ENCODE results near the gene CPSF6. TPM values are rescaled to one million over a fixed set of nuclear protein-coding genes. Genes with fewer than 3 reads are reported as not detected.

CPSF6 gene
- polyA plus RNA-seq, 1 donor (not counting 4 experiments of a cell fraction or from before 2014, with no cell fraction given) = 59.5 TPM

DNA sequence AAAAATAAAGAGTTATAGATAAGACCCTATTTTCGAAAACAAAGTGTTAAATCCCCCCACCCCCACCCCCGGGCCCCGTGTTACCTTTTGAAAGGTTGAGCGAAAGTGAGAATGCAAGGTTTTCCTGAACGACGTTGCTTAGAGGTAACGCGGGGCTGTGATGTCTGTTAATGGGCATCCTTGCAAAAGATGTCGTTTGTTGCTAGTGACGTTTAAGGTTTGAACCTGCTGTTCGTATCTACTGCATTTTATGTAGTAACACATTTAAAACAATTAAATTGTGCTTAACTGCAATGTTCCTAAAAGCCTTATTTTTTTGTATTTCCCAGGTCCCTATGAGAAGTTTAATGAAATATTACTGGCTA, 1.2 kb downstream of the CPSF6 start:
- Histone ChIP-seq H3K4me1 (ENCODE audit: control insufficient read depth, extremely low read depth, insufficient read depth, low read length) (peaks cover 23% of the 10 kb centered on the region), H3K4me2 (ENCODE audit: control insufficient read depth, extremely low read depth, insufficient read depth, low read depth, low read length) (peak overlapping the region; percentile 77), H3K36me3 (ENCODE audit: control insufficient read depth in 2 of 2, extremely low read depth in 1 of 2, insufficient read depth in 2 of 2, low read length in 2 of 2) (peaks cover 0 to 3% of the 10 kb centered on the region in 2 experiments), H3K27ac (ENCODE audit: control insufficient read depth, insufficient read depth, low read length) (peak overlapping the region; percentile 86), H3K9me3 (ENCODE audit: control insufficient read depth, low read depth, low read length) (no peaks in the 10 kb centered on the region), H3K79me2 (ENCODE audit: control insufficient read depth, insufficient read depth, low read length) (peaks cover 61% of the 10 kb centered on the region), H2AFZ (ENCODE audit: control insufficient read depth, low read length) (no peak overlapping the region), H3K9ac (ENCODE audit: control insufficient read depth, extremely low read depth, insufficient read depth, low read length) (peak overlapping the region; percentile 93), H4K20me1 (ENCODE audit: control insufficient read depth, extremely low read depth, insufficient read depth, low read length) (peaks cover 20% of the 10 kb centered on the region), H3K27me3 (ENCODE audit: control insufficient read depth, extremely low read depth, insufficient read depth, low read length) (no peaks in the 10 kb centered on the region), H3K4me3 (ENCODE audit: control insufficient read depth in 2 of 3, extremely low read depth in 1 of 3, insufficient read depth in 2 of 3, low read depth in 1 of 3, low read length in 3 of 3) (peak overlapping the region; percentile 80 to 100 (median 92)), H3K9me1 (ENCODE audit: control insufficient read depth, extremely low read depth, insufficient read depth, low read length) (peaks cover 5% of the 10 kb centered on the region)
- no peak for FAIRE-seq
- TF ChIP-seq, protein P1, sequence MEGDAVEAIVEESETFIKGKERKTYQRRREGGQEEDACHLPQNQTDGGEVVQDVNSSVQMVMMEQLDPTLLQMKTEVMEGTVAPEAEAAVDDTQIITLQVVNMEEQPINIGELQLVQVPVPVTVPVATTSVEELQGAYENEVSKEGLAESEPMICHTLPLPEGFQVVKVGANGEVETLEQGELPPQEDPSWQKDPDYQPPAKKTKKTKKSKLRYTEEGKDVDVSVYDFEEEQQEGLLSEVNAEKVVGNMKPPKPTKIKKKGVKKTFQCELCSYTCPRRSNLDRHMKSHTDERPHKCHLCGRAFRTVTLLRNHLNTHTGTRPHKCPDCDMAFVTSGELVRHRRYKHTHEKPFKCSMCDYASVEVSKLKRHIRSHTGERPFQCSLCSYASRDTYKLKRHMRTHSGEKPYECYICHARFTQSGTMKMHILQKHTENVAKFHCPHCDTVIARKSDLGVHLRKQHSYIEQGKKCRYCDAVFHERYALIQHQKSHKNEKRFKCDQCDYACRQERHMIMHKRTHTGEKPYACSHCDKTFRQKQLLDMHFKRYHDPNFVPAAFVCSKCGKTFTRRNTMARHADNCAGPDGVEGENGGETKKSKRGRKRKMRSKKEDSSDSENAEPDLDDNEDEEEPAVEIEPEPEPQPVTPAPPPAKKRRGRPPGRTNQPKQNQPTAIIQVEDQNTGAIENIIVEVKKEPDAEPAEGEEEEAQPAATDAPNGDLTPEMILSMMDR (optimal IDR thresholded peaks at IDR 0.05 in 1 of 3, IDR thresholded peaks at IDR 0.05 in 1 of 3, conservative IDR thresholded peaks at IDR 0.05 in 1 of 3; ENCODE audit: extremely low read depth in 1 of 3, insufficient read depth in 2 of 3, low read length in 3 of 3) = no peak
- TF ChIP-seq EZH2 (IDR thresholded peaks at IDR 0.05; ENCODE audit: low read length) = no peak
- no peak for DNase-seq (ENCODE audit: low read depth, low spot score)
- dilution Hi-C loops (cut with MboI; ENCODE audit: extremely low pct_ligation_motif_present, low sequenced_read_pairs) = no loop called here

DNA sequence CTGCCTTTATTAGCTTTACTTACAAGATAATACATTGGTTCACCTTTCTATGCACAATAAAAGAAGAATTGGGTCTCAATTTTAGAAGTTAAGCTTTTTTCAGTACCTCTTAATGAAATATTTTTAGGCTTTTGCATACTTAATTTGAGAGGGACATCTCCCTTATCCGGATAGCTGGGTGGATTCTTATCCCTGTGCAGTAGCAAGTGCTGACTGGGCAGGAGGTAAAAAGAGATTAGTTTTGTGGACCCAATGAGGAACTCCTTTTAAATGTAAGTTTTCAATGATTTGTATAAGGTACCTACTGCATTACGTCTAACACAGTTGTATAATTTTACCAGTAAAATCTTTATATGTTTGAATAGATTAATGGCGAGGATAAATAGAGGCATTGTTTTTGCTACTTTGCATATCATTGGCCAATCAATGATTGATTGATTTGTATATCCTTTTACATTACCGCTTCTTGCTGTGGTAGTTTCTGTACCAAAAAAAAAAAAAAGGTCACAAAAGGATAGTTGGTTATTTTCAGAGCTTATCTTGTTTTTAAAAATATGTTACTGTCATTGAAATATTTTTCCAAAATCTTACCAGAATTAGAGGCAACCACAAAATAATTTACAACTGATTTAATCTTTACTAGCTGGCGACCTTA, 2.2 kb downstream of the CPSF6 start:
- Histone ChIP-seq H3K79me2 (ENCODE audit: control insufficient read depth, insufficient read depth, low read length) (peaks cover 71% of the 10 kb centered on the region), H3K27ac (ENCODE audit: control insufficient read depth, insufficient read depth, low read length) (no peak overlapping the region), H3K4me3 (ENCODE audit: control insufficient read depth in 2 of 3, extremely low read depth in 1 of 3, insufficient read depth in 2 of 3, low read depth in 1 of 3, low read length in 3 of 3) (peak overlapping the region; percentile 16 to 100 (median 92)), H3K9ac (ENCODE audit: control insufficient read depth, extremely low read depth, insufficient read depth, low read length) (peak overlapping the region; percentile 93), H3K27me3 (ENCODE audit: control insufficient read depth, extremely low read depth, insufficient read depth, low read length) (no peaks in the 10 kb centered on the region), H2AFZ (ENCODE audit: control insufficient read depth, low read length) (no peak overlapping the region), H3K9me3 (ENCODE audit: control insufficient read depth, low read depth, low read length) (no peaks in the 10 kb centered on the region), H3K36me3 (ENCODE audit: control insufficient read depth in 2 of 2, extremely low read depth in 1 of 2, insufficient read depth in 2 of 2, low read length in 2 of 2) (peaks cover 0 to 3% of the 10 kb centered on the region in 2 experiments), H3K4me1 (ENCODE audit: control insufficient read depth, extremely low read depth, insufficient read depth, low read length) (peaks cover 23% of the 10 kb centered on the region), H4K20me1 (ENCODE audit: control insufficient read depth, extremely low read depth, insufficient read depth, low read length) (peaks cover 21% of the 10 kb centered on the region), H3K4me2 (ENCODE audit: control insufficient read depth, extremely low read depth, insufficient read depth, low read depth, low read length) (peak overlapping the region; percentile 77), H3K9me1 (ENCODE audit: control insufficient read depth, extremely low read depth, insufficient read depth, low read length) (peaks cover 5% of the 10 kb centered on the region)
- DNase-seq (ENCODE audit: low read depth, low spot score) (no peak), FAIRE-seq (no peak)
- dilution Hi-C loops (cut with MboI; ENCODE audit: extremely low pct_ligation_motif_present, low sequenced_read_pairs) = no loop called here
- TF ChIP-seq EZH2 (IDR thresholded peaks at IDR 0.05; ENCODE audit: low read length) = no peak
- TF ChIP-seq, protein P1 (optimal IDR thresholded peaks at IDR 0.05 in 1 of 3, IDR thresholded peaks at IDR 0.05 in 1 of 3, conservative IDR thresholded peaks at IDR 0.05 in 1 of 3; ENCODE audit: extremely low read depth in 1 of 3, insufficient read depth in 2 of 3, low read length in 3 of 3) = no peak

Data from keratinocyte (primary cell).